ENCODE measurements around the gene FUOM.

FUOM gene

DNA sequence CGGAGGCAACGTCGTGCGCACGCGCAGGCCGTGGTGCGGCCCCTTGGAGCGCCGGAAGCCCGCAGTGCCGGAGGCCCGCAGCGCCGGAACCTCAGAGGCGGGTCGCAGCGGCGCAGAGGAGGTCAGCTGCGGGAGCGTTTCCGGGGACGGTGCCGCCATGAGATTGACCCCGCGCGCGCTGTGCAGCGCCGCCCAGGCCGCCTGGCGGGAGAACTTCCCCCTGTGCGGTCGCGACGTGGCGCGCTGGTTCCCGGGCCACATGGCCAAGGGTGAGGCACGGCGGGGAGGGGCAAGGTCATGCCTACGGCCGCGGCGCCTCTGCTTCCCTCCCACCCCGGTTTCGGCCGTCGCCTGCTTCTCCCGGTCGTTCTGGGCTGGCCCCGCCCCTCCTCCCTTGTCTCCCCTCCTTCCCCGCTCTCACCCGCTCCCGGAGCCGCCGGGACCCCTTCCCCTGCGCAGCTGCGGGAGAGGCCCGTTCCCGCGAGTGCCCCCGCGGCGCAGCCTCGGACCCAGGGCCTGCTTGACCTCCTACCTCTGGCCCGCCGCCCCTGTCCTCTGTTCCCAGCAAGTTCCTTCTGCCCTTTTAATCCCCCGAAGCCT, 36.3 kb upstream of the FUOM start, which contains the start of gene MTG1:
MTG1 (plus strand) TSS at position 94 of the 600 bp plus-strand sequence; CDS start at position 158, 64 bp downstream.
- TF ChIP-seq, protein P1, sequence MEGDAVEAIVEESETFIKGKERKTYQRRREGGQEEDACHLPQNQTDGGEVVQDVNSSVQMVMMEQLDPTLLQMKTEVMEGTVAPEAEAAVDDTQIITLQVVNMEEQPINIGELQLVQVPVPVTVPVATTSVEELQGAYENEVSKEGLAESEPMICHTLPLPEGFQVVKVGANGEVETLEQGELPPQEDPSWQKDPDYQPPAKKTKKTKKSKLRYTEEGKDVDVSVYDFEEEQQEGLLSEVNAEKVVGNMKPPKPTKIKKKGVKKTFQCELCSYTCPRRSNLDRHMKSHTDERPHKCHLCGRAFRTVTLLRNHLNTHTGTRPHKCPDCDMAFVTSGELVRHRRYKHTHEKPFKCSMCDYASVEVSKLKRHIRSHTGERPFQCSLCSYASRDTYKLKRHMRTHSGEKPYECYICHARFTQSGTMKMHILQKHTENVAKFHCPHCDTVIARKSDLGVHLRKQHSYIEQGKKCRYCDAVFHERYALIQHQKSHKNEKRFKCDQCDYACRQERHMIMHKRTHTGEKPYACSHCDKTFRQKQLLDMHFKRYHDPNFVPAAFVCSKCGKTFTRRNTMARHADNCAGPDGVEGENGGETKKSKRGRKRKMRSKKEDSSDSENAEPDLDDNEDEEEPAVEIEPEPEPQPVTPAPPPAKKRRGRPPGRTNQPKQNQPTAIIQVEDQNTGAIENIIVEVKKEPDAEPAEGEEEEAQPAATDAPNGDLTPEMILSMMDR (IDR thresholded peaks at IDR 0.05; ENCODE audit: low read length, missing control alignments) = no peak
- DNase-seq (ENCODE audit: low read depth) = peak; percentile 92
- H3K4me3 ChIP-seq (replicated peaks; ENCODE audit: low read depth, low read length) = peak within 1 kb of the TSS; percentile 74

DNA sequence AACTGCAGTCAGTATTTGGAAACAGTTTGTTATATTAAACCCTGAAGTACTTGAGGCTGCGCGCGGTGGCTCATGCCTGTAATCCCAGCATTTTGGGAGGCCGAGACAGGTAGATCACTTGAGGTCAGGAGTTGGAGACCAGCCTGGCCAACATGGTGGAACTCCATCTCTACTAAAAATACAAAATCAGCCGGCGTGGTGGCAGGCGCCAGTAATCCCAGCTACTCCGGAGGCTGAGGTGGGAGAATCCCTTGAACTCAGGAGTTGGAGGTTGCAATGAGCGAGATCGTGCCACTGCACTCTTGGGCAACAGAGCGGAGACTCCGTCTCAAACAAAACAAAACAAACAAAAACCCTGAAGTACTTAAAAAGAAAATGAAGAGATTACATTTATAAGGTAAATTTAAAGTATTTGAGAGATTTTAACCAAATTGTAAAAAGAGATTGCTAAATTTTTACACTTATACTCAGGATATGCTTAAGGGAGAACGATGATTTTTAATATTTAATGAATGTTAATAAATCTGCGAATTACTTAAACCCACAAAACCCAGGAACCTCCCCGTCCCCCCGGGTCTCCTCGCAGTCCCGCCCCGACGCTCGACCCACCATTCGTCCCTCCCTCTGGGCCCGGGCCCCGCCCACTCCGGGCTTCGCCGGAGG, 35.7 kb upstream of the FUOM start:
- TF ChIP-seq, protein P1 (IDR thresholded peaks at IDR 0.05; ENCODE audit: low read length, missing control alignments) = no peak
- peak overlapping the region; percentile 74 for H3K4me3 ChIP-seq (replicated peaks; ENCODE audit: low read depth, low read length)
- no peak for DNase-seq (ENCODE audit: low read depth)

DNA sequence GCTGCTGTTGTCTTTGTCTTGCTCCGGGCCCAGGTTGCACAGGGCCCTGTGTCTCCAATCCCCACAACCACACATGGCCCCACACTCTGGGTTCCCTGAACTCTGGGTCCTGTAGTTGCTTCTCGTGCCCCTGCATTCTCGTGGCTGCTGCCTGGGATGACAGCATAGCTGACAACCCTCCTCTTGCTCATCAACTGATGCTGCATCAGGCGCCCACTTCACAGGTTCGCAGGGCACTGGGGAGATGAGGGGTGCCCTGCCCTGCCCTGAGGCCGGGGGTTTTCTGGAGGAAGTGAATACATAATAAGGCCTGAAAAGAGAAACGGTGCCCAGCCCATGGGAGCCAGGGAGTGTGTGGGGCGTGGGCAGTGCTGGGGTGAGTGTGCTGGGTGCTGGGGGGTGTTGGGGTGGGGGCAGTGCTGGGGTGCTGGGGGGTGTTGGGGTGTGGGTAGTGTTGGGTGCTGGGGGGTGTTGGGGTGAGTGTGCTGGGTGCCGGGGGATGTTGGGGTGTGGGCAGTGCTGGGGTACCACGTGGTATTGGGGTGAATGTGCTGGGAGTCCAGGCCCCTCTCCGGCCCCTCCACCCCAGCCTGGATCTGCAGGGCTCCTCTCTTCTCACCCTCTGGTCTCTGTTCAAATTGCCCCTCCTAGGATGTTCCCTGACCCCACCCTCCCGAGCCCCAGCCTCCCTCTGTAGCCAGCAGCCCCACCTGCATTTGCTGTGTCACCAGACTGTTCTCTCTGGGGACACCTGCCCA, 34.1 kb upstream of the FUOM start:
- H3K4me3 ChIP-seq (replicated peaks; ENCODE audit: low read depth, low read length) = no peak overlapping the region
- no peak for DNase-seq (ENCODE audit: low read depth)
- TF ChIP-seq, protein P1 (IDR thresholded peaks at IDR 0.05; ENCODE audit: low read length, missing control alignments) = no peak

DNA sequence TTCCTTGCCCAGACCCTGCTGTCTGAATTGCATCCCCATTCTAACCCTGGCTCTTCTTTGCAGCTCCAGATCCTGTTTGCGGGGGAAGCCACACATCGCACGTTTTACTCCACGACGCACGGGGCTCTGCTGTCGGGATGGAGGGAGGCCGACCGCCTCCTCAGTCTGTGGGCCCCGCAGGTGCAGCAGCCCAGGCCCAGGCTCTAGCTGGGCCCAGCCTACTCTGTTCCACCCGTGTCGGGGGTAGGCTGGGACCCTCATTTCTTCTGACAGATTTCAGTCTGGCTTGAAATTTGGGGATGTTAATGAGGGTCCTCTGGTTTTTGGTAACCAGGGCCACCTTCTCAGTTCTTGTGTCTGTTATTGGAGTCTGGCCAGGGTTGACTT, 33.4 kb upstream of the FUOM start:
- H3K4me3 ChIP-seq (replicated peaks; ENCODE audit: low read depth, low read length) = no peak overlapping the region
- no peak for DNase-seq (ENCODE audit: low read depth)
- TF ChIP-seq, protein P1 (IDR thresholded peaks at IDR 0.05; ENCODE audit: low read length, missing control alignments) = no peak

DNA sequence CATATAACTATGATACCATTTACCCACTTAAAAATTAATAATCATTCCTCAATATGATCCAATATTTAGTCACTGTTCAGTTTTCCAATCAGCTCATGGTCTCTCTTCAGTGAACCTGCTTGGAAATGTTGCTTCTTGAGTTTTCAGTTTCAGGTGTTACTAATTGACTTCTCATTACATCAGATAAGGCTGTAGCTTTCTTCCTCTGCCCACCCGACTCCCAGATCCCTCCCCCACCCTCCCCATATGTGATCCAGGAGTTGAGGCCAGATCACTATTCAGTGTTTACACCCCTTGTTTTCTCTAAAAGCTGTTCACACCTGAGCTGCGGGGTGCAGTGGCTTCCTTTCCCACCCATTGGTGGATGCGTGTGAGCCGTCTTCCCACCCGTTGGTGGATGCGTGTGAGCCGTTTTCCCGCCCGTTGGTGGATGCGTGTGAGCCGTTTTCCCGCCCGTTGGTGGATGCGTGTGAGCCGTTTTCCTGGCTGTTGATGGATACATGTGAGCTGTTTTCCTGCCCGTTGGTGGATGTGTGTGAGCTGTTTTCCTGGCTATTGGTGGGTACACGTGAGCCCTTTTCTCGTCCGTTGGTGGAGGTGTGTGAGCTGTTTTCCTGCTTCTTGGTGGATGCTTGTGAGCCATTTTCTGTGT, 32.9 kb upstream of the FUOM start:
- TF ChIP-seq, protein P1 (IDR thresholded peaks at IDR 0.05; ENCODE audit: low read length, missing control alignments) = no peak
- no peak overlapping the region for H3K4me3 ChIP-seq (replicated peaks; ENCODE audit: low read depth, low read length)
- DNase-seq (ENCODE audit: low read depth) = no peak

DNA sequence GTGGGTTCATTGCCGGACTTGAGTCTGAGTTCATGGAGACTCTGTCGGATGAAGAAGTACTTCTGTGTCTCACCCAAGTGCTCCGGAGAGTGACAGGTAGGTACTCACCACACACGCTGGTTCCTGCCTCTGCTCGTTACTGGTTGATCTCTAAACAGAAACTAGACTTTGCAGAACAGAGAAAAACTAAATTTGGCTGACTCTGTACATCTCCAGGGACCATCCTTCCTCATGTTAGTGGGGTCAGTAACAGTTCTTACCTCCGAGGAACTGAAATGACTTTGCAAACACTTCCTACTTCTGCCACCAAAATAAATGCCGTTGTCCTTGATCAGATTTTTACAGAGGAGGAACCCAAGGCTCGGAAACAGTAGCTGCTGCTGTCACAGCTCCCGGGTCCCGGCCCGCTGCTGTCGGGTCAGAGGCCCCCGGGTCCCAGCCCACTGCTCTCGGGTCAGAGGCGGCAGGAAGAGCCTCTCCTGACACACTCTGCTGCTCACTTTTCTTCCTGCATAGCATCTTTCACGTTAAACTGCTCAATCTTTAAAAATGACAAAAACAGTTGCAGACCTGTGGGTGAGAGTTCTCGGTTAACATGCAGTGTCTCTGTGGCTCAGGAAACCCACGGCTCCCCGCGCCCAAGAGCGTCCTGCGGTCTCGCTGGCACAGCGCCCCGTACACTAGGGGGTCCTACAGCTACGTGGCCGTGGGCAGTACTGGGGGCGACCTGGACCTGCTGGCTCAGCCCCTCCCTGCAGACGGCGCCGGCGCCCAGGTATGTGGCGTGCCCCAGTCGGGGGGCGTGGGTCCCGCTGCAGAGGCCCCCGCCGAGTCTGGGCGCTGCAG, 31.4 kb upstream of the FUOM start:
- no peak overlapping the region for H3K4me3 ChIP-seq (replicated peaks; ENCODE audit: low read depth, low read length)
- no peak for DNase-seq (ENCODE audit: low read depth)
- TF ChIP-seq, protein P1 (IDR thresholded peaks at IDR 0.05; ENCODE audit: low read length, missing control alignments) = no peak
